ENCODE results near the gene TTI1.

The TTI1 gene

GRCh38 chr20:38072898-38073297, 39.6 kb upstream of the TTI1 start:
- Histone ChIP-seq H3K4me1 (ENCODE audit: control insufficient read depth, insufficient read depth, low read length) (peaks cover 7% of the 10 kb centered on the region; the same call in 1 of the 2 replicates), H3K4me3 (ENCODE audit: low read depth, low read length) (no peak overlapping the region), H3K9me3 (ENCODE audit: control insufficient read depth, insufficient read depth, low read depth, low read length) (no peaks in the 10 kb centered on the region), H3K36me3 (ENCODE audit: control insufficient read depth in 2 of 2, insufficient read depth in 1 of 2, low read length in 2 of 2) (peaks cover 35 to 86% of the 10 kb centered on the region in 2 experiments), H3K27ac (ENCODE audit: extremely low read depth, low read depth, low read length) (no peak overlapping the region)
- ChIA-PET CTCF (interaction anchor here (0.6 to 5.3 kb wide), 40 partner anchors 8 to 299 kb away, joined by 3 to 61 read pairs (median 4); partner anchors contain the start of genes RPRD1B, TGM2 and TTI1), POLR2A (interaction anchor here (0.8 to 1.6 kb wide), 4 partner anchors 11 to 92 kb away, joined by 3 to 5 read pairs (median 3); partner anchors contain the start of gene TGM2)
- no peak for TF ChIP-seq ZNF658 (tag by site-specific recombination; IDR thresholded peaks at IDR 0.05)
- no peak for TF ChIP-seq ZNF561 (tag by site-specific recombination; IDR thresholded peaks at IDR 0.05; ENCODE audit: borderline replicate concordance)
- no peak for TF ChIP-seq ZNF221 (tag by site-specific recombination; IDR thresholded peaks at IDR 0.05; ENCODE audit: borderline replicate concordance)
- no peak for TF ChIP-seq ZNF571 (tag by site-specific recombination; IDR thresholded peaks at IDR 0.05)
- TF ChIP-seq ZBTB26 (tag by site-specific recombination; optimal IDR thresholded peaks at IDR 0.05): no peak

DNA sequence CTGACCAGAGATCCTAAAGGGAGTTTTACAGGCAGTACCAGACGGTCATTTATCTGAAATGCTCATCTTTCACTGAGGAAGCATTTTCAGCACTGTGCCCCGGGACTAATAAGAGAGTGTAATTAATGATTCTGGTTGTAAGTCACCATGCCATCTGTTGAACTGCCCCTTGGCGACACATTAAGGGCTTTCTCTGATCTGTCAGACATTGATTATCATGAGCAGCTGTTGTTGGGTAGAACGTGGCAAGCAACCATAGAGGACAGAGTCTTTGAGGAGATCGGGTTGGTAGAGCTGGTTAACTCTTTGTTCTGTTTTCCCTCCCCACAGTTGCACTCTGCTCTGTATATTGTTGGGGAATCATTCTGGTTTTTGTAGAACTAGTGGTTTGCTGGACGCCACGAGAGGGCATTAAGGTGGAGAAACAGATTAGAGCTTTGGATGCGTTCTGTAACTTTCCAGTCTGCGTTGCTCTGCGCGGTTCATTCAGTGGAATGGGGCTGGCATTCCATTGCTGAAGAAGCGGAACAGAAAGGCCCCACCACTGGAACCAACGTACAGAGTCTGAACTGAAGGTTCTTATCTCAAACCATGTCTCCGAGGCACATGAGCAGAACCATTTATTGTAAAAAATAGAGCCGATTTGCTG, 34.6 kb upstream of the TTI1 start:
- Histone ChIP-seq H3K4me3 (ENCODE audit: low read depth, low read length) (no peak overlapping the region), H3K4me1 (ENCODE audit: control insufficient read depth, insufficient read depth, low read length) (no peaks in the 10 kb centered on the region), H3K36me3 (ENCODE audit: control insufficient read depth in 2 of 2, insufficient read depth in 1 of 2, low read length in 2 of 2) (peaks cover 43 to 100% of the 10 kb centered on the region in 2 experiments), H3K27ac (ENCODE audit: extremely low read depth, low read depth, low read length) (no peak overlapping the region), H3K9me3 (ENCODE audit: control insufficient read depth, insufficient read depth, low read depth, low read length) (no peaks in the 10 kb centered on the region)
- POLR2A ChIA-PET: interaction anchor here (0.6 kb wide), 1 partner anchor 36 kb away, joined by 3 read pairs; no protein-coding TSS in a partner anchor
- CTCF ChIA-PET: interaction anchor here (0.9 kb wide), 1 partner anchor 99 kb away, joined by 6 read pairs; no protein-coding TSS in a partner anchor
- TF ChIP-seq GLIS1 (tag by site-specific recombination; IDR thresholded peaks at IDR 0.05): no peak
- no peak for TF ChIP-seq ZNF677 (tag by site-specific recombination; IDR thresholded peaks at IDR 0.05)
- TF ChIP-seq, protein P1, sequence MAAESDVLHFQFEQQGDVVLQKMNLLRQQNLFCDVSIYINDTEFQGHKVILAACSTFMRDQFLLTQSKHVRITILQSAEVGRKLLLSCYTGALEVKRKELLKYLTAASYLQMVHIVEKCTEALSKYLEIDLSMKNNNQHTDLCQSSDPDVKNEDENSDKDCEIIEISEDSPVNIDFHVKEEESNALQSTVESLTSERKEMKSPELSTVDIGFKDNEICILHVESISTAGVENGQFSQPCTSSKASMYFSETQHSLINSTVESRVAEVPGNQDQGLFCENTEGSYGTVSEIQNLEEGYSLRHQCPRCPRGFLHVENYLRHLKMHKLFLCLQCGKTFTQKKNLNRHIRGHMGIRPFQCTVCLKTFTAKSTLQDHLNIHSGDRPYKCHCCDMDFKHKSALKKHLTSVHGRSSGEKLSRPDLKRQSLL (tag by site-specific recombination; IDR thresholded peaks at IDR 0.05): no peak
- no peak for TF ChIP-seq SALL2 (tag by site-specific recombination; IDR thresholded peaks at IDR 0.05; ENCODE audit: borderline replicate concordance)
- no peak for TF ChIP-seq ZNF701 (tag by site-specific recombination; IDR thresholded peaks at IDR 0.05)
- TF ChIP-seq, protein P2, sequence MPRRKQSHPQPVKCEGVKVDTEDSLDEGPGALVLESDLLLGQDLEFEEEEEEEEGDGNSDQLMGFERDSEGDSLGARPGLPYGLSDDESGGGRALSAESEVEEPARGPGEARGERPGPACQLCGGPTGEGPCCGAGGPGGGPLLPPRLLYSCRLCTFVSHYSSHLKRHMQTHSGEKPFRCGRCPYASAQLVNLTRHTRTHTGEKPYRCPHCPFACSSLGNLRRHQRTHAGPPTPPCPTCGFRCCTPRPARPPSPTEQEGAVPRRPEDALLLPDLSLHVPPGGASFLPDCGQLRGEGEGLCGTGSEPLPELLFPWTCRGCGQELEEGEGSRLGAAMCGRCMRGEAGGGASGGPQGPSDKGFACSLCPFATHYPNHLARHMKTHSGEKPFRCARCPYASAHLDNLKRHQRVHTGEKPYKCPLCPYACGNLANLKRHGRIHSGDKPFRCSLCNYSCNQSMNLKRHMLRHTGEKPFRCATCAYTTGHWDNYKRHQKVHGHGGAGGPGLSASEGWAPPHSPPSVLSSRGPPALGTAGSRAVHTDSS (tag by site-specific recombination; IDR thresholded peaks at IDR 0.05): no peak
- no peak for TF ChIP-seq ZSCAN16 (tag by site-specific recombination; IDR thresholded peaks at IDR 0.05)
- no peak for TF ChIP-seq ZNF112 (tag by site-specific recombination; IDR thresholded peaks at IDR 0.05)
- TF ChIP-seq, protein P3, sequence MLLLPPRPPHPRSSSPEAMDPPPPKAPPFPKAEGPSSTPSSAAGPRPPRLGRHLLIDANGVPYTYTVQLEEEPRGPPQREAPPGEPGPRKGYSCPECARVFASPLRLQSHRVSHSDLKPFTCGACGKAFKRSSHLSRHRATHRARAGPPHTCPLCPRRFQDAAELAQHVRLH (tag by site-specific recombination; IDR thresholded peaks at IDR 0.05): no peak
- no peak for TF ChIP-seq ZNF19 (tag by site-specific recombination; IDR thresholded peaks at IDR 0.05; ENCODE audit: low read depth)
- TF ChIP-seq, protein P4, sequence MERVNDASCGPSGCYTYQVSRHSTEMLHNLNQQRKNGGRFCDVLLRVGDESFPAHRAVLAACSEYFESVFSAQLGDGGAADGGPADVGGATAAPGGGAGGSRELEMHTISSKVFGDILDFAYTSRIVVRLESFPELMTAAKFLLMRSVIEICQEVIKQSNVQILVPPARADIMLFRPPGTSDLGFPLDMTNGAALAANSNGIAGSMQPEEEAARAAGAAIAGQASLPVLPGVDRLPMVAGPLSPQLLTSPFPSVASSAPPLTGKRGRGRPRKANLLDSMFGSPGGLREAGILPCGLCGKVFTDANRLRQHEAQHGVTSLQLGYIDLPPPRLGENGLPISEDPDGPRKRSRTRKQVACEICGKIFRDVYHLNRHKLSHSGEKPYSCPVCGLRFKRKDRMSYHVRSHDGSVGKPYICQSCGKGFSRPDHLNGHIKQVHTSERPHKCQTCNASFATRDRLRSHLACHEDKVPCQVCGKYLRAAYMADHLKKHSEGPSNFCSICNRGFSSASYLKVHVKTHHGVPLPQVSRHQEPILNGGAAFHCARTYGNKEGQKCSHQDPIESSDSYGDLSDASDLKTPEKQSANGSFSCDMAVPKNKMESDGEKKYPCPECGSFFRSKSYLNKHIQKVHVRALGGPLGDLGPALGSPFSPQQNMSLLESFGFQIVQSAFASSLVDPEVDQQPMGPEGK (tag by site-specific recombination; IDR thresholded peaks at IDR 0.05): no peak
- no peak for TF ChIP-seq ZNF785 (tag by site-specific recombination; IDR thresholded peaks at IDR 0.05)
- no peak for TF ChIP-seq ZNF433 (tag by site-specific recombination; IDR thresholded peaks at IDR 0.05; ENCODE audit: low read depth)
- TF ChIP-seq ZXDB (tag by site-specific recombination; IDR thresholded peaks at IDR 0.05): no peak
- no peak for TF ChIP-seq HOXC10 (CRISPR knock-in tag; IDR thresholded peaks at IDR 0.05)
- no peak for TF ChIP-seq ZNF621 (tag by site-specific recombination; IDR thresholded peaks at IDR 0.05)
- no peak for TF ChIP-seq SCRT2 (tag by site-specific recombination; IDR thresholded peaks at IDR 0.05)

All from HEK293 (cell line).